ENCODE data around the gene INPP5F.

Gene INPP5F

DNA sequence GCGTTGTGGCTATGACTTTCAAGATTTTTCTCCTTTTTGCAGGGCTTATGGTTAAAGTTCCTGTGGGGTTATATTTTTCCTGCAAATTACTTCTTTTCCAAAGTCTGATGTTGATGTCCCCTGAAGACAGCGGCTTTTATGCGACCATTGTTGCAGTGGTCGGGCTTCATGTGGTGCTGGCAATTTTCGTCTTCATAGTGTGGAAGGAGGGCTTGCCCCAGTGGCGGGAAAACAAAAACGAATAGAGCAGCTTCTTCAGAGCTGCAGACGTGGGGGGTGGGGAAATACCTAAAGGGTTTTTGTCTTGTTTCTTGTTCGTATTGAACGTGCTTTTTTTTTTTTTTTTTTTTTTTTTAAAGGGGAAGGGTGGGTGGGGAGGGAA, 93.0 kb downstream of the INPP5F start:
- no peak for DNase-seq (ENCODE audit: low read depth in 2 of 2)

DNA sequence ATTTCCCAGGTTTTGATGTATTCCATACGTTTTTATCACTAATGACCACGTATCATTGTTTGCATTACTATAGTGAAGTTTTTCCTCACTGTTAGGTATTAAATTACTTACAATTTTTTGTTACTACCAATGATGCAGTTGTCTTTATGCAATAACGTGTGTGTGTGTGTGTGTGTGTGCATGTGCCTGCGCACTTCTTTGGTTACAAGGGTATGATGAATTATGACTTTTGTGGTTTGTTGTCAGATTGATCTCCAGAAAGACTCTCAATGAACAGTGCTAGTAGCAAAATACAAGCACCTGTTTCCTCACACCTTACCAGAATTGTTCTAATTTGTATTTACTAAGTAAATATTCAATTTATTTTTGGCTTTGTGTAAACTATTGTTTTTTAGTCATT, 95.3 kb downstream of the INPP5F start:
- DNase-seq (ENCODE audit: low read depth in 2 of 2): no peak

- no peak for DNase-seq (ENCODE audit: low read depth in 2 of 2)
Measured at GRCh38 chr10:119824299-119824698, 98.4 kb downstream of the INPP5F start.

- no peak for DNase-seq (ENCODE audit: low read depth in 2 of 2)
Measured at GRCh38 chr10:119826771-119827170, 100.9 kb downstream of the INPP5F start.

GRCh38 chr10:119827430-119827829, 101.6 kb downstream of the INPP5F start:
- DNase-seq (ENCODE audit: low read depth in 2 of 2): no peak

DNA sequence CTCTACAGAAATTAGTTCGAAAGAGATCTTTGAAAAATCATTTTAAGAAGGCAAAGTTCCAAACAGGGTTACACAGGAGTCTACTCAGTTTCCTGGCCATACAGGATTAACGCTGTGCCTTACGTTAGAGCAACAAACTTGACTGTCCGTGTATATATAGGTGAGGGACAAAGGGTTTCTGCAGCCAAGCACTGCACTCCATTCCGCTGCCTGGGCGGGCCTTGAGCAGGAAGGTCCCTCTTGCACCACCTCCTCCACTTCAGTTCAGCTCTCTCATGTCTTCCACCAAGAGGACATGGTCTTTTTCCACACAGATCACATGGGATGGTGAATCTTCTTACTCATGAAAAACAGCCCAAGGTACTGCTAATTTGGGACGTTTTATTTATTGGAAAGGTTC, 103.6 kb downstream of the INPP5F start:
- DNase-seq (ENCODE audit: low read depth in 2 of 2): no peak

DNA sequence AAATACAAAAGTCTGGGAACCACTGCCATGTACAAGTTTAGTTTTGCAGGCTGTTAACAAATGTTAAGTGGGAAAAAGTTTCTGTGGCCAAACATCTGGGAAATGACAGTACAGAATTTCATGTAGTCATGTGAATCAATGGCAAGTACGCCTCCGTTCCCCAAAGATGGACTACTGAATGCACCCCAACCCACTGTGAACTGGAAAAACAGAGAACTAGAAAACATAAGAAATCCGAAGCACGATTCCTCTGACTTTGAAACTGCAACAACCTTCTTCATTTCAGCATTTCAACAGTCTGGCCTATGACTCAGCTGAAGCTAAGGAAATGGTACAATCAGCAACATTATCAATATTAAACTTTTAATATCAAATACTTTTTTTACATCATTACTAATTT, 105.0 kb downstream of the INPP5F start:
- DNase-seq (ENCODE audit: low read depth in 2 of 2): no peak

DNA sequence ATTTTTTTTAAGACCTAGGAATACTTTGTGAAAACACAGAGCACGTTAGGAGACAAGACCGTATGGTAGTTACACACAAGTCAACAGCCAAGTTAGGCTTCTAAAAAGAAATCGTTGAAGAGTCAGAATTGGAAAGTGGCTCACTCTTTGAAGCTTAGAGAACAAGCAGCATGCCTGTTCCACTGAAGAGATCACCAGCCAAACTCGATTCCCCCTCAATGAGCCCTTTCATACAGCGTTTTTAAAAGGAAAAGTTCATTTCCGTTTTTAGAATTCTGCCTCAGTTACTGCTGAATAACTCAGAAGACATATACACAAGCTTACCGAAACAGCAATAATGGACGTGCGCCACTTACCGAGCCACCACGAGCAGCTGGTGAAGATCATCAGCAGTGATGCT, 105.8 kb downstream of the INPP5F start:
- DNase-seq (ENCODE audit: low read depth in 2 of 2): no peak

DNA sequence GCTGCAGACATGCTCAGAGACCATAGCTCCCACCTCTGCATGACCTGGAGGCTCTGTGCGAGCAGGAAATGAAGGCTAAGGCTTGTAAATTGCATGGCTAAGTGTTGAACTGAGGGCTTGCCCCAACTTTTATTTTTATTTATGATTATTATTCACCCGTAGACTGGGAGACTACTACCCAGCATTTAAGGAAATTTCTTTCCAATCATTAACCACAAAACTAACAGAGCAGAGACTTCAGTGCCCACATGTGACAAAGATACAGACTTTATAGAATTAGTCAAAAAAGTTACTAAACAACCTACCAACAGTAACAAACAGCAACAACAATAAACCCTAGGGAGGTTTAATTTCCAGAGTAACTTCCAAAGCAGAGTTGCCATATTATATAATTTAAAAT, 107.1 kb downstream of the INPP5F start:
- no peak for DNase-seq (ENCODE audit: low read depth in 2 of 2)

DNA sequence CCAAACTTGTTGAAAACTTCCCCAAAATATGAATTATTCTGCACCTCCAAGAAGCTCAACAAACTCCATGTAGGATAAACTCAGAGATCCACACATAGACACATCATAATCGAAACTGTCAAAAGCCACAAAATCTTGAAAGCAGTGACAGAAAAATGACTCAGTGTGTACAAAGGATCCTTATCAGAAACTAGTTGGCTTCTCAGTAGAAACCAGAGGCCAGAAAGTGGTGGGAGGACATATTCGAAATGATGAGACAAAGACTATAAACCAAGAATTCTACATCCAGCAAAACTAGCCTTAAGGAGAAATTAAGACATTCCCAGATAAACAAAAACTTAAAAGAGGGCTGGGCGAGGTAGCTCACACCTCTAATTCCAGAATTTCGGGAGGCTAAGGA, 108.3 kb downstream of the INPP5F start:
- no peak for DNase-seq (ENCODE audit: low read depth in 2 of 2)

DNA sequence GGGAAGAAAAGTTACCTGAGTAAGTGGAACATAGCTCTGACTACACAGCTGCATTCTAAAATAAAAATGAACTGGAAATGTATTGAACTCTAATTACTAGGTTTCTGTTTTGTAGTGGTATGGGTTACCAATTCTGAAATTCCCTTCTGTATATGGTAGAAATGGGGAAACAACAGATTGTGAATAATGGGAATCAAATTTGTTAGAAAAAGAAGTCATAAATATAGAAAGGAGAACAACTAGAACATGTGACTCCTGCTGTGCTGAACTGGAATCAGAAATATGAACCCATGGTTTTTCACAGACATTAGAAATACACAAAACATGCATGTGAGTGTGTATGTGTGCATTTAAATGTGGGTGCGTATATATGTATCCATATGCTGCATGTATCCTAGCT, 119.8 kb downstream of the INPP5F start:
- DNase-seq (ENCODE audit: low read depth in 2 of 2): no peak

DNA sequence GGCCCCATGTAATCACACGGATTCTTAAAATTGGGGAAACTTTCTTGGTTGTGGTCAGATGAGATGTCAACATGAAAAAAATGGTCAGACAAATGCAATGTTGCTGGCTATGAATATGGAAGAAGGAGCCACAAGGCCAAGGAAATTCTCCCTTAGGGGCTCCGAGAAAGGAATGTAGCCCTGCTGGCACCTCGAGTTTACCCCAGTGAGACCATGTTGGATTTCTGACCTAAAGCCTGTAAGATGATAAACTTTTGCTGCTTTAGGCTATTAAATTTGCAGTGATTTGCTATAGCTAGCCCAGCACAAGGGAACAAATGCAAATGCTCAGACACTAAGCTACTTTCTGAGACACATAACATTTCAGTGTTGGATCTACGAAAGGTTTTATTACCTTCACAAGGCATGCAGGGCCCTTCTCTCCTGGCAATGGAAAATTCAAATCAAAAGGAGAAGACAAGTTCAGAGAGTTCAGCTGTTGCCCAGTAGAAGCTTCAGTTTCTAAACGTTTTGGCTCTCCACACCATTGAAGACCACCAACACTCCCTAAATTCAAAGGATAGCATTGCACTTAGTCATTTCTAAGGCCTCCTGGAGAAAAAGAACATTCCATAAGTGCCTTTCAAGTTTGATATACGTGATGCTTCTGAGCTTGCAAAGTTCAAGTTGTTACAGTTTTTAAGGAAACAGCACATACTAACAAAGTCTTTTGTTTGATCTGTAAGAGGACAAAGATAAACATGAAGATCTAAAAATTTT, 123.4 kb downstream of the INPP5F start:
- no peak for DNase-seq (ENCODE audit: low read depth in 2 of 2)

GRCh38 chr10:119849944-119850343, 124.1 kb downstream of the INPP5F start:
- DNase-seq (ENCODE audit: low read depth in 2 of 2): no peak

DNA sequence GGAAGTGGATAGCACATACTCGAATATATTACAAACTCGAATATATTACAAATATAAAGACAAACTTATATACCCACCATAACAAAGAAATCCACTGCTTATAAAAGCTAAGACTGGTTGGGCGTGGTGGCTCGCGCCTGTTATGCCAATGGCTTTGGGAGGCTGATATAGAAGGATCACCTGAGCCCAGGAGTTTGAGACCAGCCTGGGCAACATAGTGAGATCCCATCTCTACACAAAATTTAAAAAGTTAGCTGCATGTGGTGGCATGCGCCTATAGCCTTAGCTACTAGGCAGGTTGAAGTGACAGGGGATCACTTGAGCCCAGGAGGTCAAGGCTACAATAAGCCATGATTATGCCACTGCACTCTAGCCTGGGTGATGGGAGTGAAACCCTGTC, 126.4 kb downstream of the INPP5F start:
- no peak for DNase-seq (ENCODE audit: low read depth in 2 of 2)

GRCh38 chr10:119852822-119853221, 127.0 kb downstream of the INPP5F start:
- no peak for DNase-seq (ENCODE audit: low read depth in 2 of 2)

GRCh38 chr10:119853574-119853973, 127.7 kb downstream of the INPP5F start:
- DNase-seq (ENCODE audit: low read depth in 2 of 2): no peak

GRCh38 chr10:119858063-119858462, 132.2 kb downstream of the INPP5F start:
- DNase-seq (ENCODE audit: low read depth in 2 of 2): no peak

- no peak for DNase-seq (ENCODE audit: low read depth in 2 of 2)
Measured at GRCh38 chr10:119859420-119860258, 133.8 kb downstream of the INPP5F start.

DNA sequence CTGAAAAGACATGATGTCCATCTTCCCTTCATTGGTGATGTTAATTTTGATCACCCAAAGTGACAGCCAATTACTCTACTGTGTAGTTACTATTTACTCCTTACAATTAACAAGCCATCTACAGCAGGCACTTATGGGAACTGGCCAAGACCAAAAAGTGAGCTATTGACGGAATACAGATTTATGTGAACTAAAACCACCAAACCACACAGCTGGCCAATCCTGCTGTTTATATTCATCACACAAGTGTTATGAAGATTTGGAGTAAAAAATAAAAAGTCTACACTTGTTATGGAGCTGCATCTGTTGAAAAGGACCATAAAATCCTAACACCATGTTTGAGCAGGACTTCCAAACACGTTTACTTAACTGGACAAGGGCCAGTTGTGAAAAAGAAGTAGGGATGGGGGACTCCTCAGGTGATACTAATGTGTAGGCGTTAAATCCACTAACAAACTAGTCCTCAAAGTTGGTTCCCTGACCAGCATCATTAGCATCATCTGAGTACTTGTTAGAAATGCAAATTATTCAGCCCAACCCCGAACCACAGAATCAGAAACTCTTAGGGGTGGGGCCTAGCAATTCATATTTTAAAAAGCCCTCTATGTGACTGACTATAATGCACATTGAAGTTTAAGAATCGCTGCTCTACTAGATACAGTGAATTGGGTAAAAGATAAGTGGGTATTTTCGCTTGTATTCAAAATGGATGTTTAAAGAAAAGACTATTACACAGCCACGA, 135.2 kb downstream of the INPP5F start:
- DNase-seq (ENCODE audit: low read depth in 2 of 2): no peak

DNA sequence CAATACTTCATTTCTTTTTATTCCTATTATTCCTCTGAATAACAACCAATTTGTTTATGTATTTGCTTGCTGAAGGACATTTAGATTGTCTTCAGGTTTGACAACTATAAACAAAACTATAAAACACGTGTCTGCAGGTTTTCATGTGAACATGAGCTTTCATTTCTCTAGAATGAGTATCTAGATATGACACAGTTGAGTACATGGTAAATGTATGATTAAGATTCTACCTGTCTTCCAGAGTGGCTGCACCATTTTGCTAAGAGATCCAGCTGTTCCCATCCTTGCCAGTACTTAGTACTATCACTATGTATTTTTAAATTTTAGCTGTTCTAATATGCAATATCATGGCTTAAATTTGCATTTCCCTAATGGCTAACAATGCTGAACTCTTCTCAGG, 136.7 kb downstream of the INPP5F start:
- DNase-seq (ENCODE audit: low read depth in 2 of 2): no peak

DNA sequence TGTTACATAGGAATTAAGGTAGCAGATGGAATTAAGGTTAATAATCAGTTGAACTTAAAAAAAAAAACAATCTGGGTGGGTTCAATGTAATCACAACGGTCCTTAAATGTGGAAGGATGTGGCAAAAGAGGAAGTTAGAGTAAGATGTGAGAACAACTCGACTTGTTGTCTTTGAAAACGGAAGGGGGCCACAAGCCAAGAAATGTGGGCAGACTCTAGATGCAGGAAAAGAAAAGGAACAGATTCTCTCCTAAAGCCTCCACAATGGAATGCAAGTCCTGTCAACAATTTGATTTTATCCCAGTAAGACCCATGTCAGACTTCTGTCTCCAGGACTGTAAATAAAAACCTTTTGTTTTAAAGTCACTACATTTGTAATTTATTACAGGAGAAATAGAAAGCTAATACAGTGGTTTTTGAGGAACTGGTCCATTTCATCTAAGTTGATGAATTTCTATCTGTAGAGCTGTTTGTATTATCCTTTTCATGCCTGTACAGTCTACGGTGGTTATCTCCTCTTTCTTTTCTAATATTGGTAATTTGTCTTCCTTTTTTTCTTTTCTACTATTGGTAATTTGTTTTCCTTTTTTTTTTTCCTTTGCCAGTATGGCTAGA, 138.2 kb downstream of the INPP5F start:
- no peak for DNase-seq (ENCODE audit: low read depth in 2 of 2)

GRCh38 chr10:119865699-119866240, 139.9 kb downstream of the INPP5F start:
- DNase-seq (ENCODE audit: low read depth in 2 of 2): no peak

Measured in stimulated activated CD4-positive, alpha-beta T cell treated with anti-CD3 and anti-CD28 coated beads, Interleukin-15, amount 100 ng/mL, for 48 hours (primary cell).